C4-2B (cell line): ENCODE results near the gene NDE1.

Experiments
- ZFX ChIP-seq: fragments of 450-650 bp; IDR thresholded peaks from 2 replicates; pipeline ENCODE4 v1.6.1; 2017
- TF ChIP-seq, protein P1 (sequence below): fragments of 450-650 bp; conservative IDR thresholded peaks from 2 replicates; pipeline ENCODE4 v1.5.1; 2017; ENCODE audit warnings: mild to moderate bottlenecking

DNA sequence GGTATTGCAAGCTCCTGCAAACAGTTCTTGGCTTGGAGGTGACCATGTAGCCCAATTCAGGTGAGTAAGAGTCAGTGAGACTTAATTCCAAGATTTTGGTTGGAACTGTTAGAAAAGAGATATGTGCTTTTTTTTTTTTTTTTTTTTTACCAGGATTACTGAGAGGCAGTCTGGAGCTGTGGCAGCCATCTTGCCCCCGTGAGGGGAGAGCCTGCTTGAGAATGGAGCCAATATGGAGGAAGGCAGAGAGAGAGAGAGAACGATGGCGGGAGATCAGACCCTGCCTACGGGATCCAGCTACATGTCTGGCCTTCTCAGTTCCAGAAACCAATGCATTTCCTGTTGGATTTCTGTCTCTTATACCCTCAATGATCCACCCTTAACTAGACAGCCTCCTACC is 109.0 kb downstream of the NDE1 start:
- TF ChIP-seq, protein P1, sequence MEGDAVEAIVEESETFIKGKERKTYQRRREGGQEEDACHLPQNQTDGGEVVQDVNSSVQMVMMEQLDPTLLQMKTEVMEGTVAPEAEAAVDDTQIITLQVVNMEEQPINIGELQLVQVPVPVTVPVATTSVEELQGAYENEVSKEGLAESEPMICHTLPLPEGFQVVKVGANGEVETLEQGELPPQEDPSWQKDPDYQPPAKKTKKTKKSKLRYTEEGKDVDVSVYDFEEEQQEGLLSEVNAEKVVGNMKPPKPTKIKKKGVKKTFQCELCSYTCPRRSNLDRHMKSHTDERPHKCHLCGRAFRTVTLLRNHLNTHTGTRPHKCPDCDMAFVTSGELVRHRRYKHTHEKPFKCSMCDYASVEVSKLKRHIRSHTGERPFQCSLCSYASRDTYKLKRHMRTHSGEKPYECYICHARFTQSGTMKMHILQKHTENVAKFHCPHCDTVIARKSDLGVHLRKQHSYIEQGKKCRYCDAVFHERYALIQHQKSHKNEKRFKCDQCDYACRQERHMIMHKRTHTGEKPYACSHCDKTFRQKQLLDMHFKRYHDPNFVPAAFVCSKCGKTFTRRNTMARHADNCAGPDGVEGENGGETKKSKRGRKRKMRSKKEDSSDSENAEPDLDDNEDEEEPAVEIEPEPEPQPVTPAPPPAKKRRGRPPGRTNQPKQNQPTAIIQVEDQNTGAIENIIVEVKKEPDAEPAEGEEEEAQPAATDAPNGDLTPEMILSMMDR = no peak
- no peak for TF ChIP-seq ZFX
